Measurements from ENCODE around the gene SMURF2. TPM values are rescaled to one million over a fixed set of nuclear protein-coding genes. Genes with fewer than 3 reads are reported as not detected.

SMURF2 gene
- total RNA-seq, 1 donor from 2014 or later = 11.6 TPM

DNA sequence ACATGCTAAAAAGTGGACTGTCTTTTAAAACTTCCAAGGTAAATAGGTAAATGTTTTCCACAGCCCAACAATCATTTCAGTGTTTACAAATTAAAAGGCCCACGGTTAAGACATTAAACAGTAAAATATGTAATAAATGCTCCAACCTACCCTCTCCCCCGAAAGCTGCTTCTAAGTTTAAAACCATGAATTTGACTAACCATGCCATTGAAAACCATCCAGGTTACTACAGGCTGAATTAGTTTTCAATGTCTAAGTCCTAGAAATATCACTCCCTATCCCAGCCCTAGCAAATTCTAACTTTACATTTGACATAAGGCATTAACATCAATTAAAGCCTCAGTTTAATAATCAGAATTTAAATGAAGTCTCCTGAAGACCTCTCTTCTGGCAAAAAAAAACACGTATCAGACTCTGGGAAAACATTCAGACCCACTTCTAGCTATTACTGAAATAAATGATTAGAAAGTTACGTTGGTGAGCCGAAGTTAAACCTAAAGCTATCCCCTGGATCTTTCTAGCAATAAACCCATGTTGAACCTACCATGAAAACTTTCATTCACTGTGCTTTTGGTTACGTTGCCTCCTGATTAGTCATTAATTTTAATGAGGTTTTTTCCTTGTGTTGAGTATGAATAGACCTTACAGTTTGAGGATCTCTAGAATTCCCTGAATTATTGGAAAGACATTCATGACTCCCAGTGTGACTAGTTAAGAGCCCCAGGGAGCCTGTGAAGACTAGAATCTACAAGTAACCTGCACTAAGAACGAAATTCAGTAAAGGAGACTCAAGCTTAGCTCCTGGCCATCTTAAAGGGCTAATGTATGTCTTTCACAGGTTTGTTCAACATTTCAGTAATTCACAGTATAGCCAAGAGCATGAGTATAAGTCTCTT, 163.6 kb downstream of the SMURF2 start:
- intact Hi-C loops (cut with micrococcal nuclease) = no loop called here
- no peak for ATAC-seq
- DNase-seq = no peak

DNA sequence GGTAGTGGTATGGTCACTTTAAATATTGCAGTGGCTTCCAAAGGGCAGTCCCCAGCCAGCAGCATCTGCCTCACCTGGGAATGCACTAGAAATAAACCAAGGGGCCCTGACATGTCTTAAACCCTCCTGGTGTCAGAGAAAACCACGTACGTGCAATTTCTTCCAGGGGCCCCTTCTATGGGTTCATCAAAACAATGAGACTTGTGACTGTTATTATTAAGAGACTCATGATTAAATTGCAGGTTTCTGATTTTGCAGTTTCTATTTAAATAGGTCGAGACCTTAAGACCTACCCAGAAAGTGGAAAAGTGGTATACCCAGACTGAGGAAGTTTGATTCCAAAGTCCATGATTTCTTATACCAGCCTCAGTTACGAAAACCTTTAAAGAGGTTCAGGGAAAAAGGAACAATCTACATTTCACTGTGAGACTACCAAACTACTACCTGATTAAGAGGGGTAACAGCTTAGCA, 164.5 kb downstream of the SMURF2 start:
- DNase-seq (no peak), ATAC-seq (no peak)
- intact Hi-C loops (cut with micrococcal nuclease) = no loop called here

DNA sequence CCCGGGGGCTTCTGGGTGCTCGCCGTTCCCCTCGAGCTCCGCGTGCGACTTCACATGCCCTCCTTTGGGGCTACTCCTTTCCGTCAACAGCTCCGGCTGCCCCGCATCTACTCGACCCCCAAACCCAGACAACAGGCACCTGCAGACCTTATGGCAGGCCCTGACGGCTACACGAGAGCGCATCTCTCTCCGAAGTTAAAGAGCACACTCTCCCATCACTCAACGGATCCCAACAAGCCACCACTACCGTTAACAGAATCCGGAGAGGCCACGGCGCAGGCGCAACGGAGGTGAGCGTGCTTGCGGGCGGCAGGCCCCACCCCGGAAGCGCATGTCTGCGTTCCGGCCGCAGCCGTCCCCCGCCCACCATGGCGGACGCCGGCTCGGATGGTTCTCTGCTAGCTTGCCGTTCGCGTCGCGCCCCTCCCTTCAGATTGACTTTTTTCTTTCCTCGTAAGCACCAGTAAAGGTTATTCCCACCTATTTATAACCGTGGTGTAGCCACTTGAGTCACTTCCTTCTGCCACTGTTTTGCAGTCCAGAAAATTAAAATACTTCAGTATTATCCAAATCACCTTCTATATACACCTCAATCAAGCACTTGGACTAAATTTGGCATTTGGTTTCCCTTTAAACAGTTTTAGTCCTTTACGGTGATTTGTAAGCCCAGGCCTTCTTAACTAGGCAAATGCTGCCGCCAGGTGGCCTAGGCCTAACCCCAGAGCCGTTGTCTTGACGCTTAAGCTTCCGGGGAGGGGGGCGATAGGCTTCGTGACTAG, 165.1 kb downstream of the SMURF2 start, which contains the start of gene POLG2:
TSS of gene POLG2 (minus strand) at position 269 of the 779 bp plus-strand sequence. CDS start at position 183, 86 bp downstream.
- DNase-seq (peak; percentile 97), ATAC-seq (peak; percentile 97)
- intact Hi-C loops (cut with micrococcal nuclease) = no loop called here

GRCh38 chr17:64496348-64496785, 165.7 kb downstream of the SMURF2 start:
- intact Hi-C loops (cut with micrococcal nuclease) = no loop called here
- no peak for ATAC-seq
- DNase-seq = no peak

Small RNAs within 50 kb of the gene (microRNA-seq; reads per million reads assigned to microRNA genes)
- gene MIR3064 (ENCODE audit: borderline number of aligned reads) (not detected), gene MIR5047 (ENCODE audit: borderline number of aligned reads) (not detected)

Other genes starting within 250 kb of the SMURF2 start
- 3.4 TPM for gene MILR1, start 213.2 kb downstream of the SMURF2 start, total RNA-seq
- gene POLG2, start 165.3 kb downstream of the SMURF2 start, total RNA-seq = 5.9 TPM
- 333 TPM for gene DDX5, start 156.0 kb downstream of the SMURF2 start, total RNA-seq
- gene CEP95, start 155.3 kb downstream of the SMURF2 start, total RNA-seq = 11.1 TPM

Data from left ventricle myocardium superior (tissue), 1 donor.